Karpas-422 (cell line): ENCODE measurements around the gene SNAPIN. TPM values are rescaled to one million over a fixed set of nuclear protein-coding genes. Genes with fewer than 3 reads are reported as not detected.

Experiments used
- DNase-seq: peaks from one replicate; pipeline ENCODE4 v3.0.0-alpha.2; 2015
- H2AFZ ChIP-seq: fragments of 200-600 bp; sonication (generic); 2 replicates; pipeline ENCODE4 v1.6.1; 2014; ENCODE audit warnings: antibody characterized with exemption, low read length, mixed read lengths
- H3K27ac ChIP-seq: fragments of 200-600 bp; sonication (generic); 2 replicates; pipeline ENCODE4 v1.5.1; 2014; ENCODE audit warnings: mild to moderate bottlenecking, low read length, moderate library complexity
- H3K27me3 ChIP-seq: fragments of 200-600 bp; sonication (generic); 2 replicates; pipeline ENCODE4 v1.6.1; 2014; ENCODE audit warnings: low read length, mixed read lengths
- H3K36me3 ChIP-seq: fragments of 200-600 bp; sonication (generic); 2 replicates; pipeline ENCODE4 v1.6.1; 2014; ENCODE audit warnings: low read length, mixed read lengths; ENCODE audit not compliant: insufficient read depth
- H3K4me1 ChIP-seq: fragments of 200-600 bp; sonication (generic); 2 replicates; pipeline ENCODE4 v1.6.1; 2014; ENCODE audit warnings: mild to moderate bottlenecking, low read length, mixed read lengths
- H3K4me2 ChIP-seq: fragments of 200-600 bp; sonication (generic); 2 replicates; pipeline ENCODE4 v1.6.1; 2014; ENCODE audit warnings: low read length, low read depth, mild to moderate bottlenecking; ENCODE audit not compliant: poor library complexity, severe bottlenecking
- H3K4me3 ChIP-seq: fragments of 200-600 bp; sonication (generic); 2 replicates; pipeline ENCODE4 v1.5.1; 2014; ENCODE audit warnings: mild to moderate bottlenecking, antibody characterized with exemption, low read length, mixed read lengths
- H3K79me2 ChIP-seq: fragments of 200-600 bp; sonication (generic); 2 replicates; pipeline ENCODE4 v1.6.1; 2014; ENCODE audit warnings: mild to moderate bottlenecking, low read length, mixed read lengths
- H3K9ac ChIP-seq: fragments of 200-600 bp; sonication (generic); 2 replicates; pipeline ENCODE4 v1.6.0; 2014; ENCODE audit warnings: low read length
- H3K9me2 ChIP-seq: fragments of 200-600 bp; sonication (generic), shearing (Covaris generic); replicated peaks from 2 replicates; pipeline ENCODE4 v1.6.0; 2014; ENCODE audit warnings: mild to moderate bottlenecking, low read length, moderate library complexity; ENCODE audit not compliant: insufficient read depth
- H3K9me3 ChIP-seq: fragments of 300-700, 200-600 bp; sonication (generic); 2 replicates; pipeline ENCODE4 v1.6.1; 2014; ENCODE audit warnings: low read length, mixed read lengths
- H4K20me1 ChIP-seq: fragments of 200-600 bp; sonication (generic); 2 replicates; pipeline ENCODE4 v1.6.1; 2014; ENCODE audit warnings: mild to moderate bottlenecking, antibody characterized with exemption, low read length, low read depth; ENCODE audit not compliant: insufficient read depth
- total RNA-seq: library from RNA; depleted of rRNA; stranded (reverse); fragments of >200 nt; shearing (Covaris generic); gene quantifications from 2 replicates; pipeline ENCODE4 v1.2.3, GENCODE V29; 2014; ENCODE audit warnings: low replicate concordance

Gene SNAPIN
- total RNA-seq, 1 experiment from 2014 or later, result 54.3 TPM

DNA sequence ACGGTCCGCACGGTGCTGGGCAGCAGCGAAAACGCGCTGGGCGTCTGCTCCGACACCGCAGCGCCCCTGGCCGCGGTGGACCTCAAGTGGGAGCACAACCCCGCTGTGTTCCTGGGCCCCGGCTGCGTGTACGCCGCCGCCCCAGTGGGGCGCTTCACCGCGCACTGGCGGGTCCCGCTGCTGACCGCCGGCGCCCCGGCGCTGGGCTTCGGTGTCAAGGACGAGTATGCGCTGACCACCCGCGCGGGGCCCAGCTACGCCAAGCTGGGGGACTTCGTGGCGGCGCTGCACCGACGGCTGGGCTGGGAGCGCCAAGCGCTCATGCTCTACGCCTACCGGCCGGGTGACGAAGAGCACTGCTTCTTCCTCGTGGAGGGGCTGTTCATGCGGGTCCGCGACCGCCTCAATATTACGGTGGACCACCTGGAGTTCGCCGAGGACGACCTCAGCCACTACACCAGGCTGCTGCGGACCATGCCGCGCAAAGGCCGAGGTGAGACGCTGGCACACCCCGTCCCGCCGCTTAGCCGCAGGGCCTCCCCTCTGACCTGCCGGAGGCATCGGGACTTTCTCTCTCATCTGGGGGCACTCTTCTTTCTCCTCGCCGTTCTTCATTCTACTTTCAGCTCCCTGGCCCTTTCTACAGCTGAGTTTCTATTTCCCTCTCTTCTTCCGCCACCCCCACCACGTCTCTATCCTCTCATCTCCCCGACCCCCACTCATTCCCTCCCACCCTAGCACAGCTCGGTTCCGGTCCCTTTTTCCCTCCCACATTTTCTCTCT lies 21.0 kb downstream of the SNAPIN start:
- no peaks in the 10 kb centered on the region for H3K9me2 ChIP-seq
- H2AFZ ChIP-seq, result no peak overlapping the region
- no peaks in the 10 kb centered on the region for H3K27me3 ChIP-seq
- no peak for DNase-seq
- no peaks in the 10 kb centered on the region for H3K36me3 ChIP-seq
- no peaks in the 10 kb centered on the region for H3K79me2 ChIP-seq
- H4K20me1 ChIP-seq, result no peaks in the 10 kb centered on the region
- peaks cover 3% of the 10 kb centered on the region; the same call in 1 of the 2 replicates for H3K4me1 ChIP-seq
- no peak overlapping the region for H3K9ac ChIP-seq
- H3K4me2 ChIP-seq, result no peak overlapping the region
- H3K9me3 ChIP-seq, result no peaks in the 10 kb centered on the region
- no peak overlapping the region for H3K4me3 ChIP-seq
- H3K27ac ChIP-seq, result no peak overlapping the region

- Histone ChIP-seq H3K4me1 (peaks cover 3% of the 10 kb centered on the region; the same call in 1 of the 2 replicates), H3K27me3 (no peaks in the 10 kb centered on the region), H4K20me1 (no peaks in the 10 kb centered on the region), H3K4me3 (no peak overlapping the region), H3K9me2 (no peaks in the 10 kb centered on the region), H2AFZ (no peak overlapping the region), H3K27ac (no peak overlapping the region), H3K36me3 (no peaks in the 10 kb centered on the region), H3K9ac (no peak overlapping the region), H3K9me3 (no peaks in the 10 kb centered on the region), H3K4me2 (no peak overlapping the region), H3K79me2 (no peaks in the 10 kb centered on the region)
- DNase-seq, result no peak
Measured at GRCh38 chr1:153680120-153680403, 21.6 kb downstream of the SNAPIN start.

GRCh38 chr1:153682730-153683129 lies 24.2 kb downstream of the SNAPIN start:
- DNase-seq, result no peak
- H3K27me3 ChIP-seq, result no peaks in the 10 kb centered on the region
- no peaks in the 10 kb centered on the region for H3K36me3 ChIP-seq
- H3K27ac ChIP-seq, result no peak overlapping the region
- H3K4me3 ChIP-seq, result no peak overlapping the region
- H3K79me2 ChIP-seq, result no peaks in the 10 kb centered on the region
- H3K4me1 ChIP-seq, result no peaks in the 10 kb centered on the region
- H3K9me3 ChIP-seq, result no peaks in the 10 kb centered on the region
- H3K4me2 ChIP-seq, result no peak overlapping the region
- no peak overlapping the region for H2AFZ ChIP-seq
- H3K9ac ChIP-seq, result no peak overlapping the region
- no peaks in the 10 kb centered on the region for H4K20me1 ChIP-seq
- no peaks in the 10 kb centered on the region for H3K9me2 ChIP-seq

DNA sequence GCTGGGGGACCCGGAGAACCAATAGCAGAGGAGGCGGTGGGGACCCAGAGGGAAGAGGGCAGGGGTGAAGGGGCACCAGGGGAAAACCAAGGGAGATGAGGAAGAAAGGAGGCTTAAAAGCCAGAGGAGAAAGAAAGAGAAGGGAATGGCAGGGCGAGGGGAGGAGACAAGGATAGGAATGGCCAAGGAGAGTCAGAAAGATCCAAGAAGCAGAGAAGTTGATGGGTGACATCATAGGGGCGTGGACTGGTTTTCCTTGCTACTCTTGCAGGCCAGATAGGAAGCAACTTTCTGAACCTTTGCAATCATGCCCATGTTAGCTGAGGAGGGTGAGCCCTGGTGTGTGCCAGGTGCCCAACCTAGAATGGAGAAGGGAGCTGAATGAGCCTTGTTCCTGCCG lies 25.4 kb downstream of the SNAPIN start:
- Histone ChIP-seq H2AFZ (no peak overlapping the region), H3K9ac (no peak overlapping the region), H3K4me1 (no peaks in the 10 kb centered on the region), H3K36me3 (no peaks in the 10 kb centered on the region), H3K4me2 (no peak overlapping the region), H3K9me2 (no peaks in the 10 kb centered on the region), H3K79me2 (no peaks in the 10 kb centered on the region), H3K9me3 (no peaks in the 10 kb centered on the region), H4K20me1 (no peaks in the 10 kb centered on the region), H3K4me3 (no peak overlapping the region), H3K27ac (no peak overlapping the region), H3K27me3 (no peaks in the 10 kb centered on the region)
- no peak for DNase-seq

GRCh38 chr1:153684892-153685291 lies 26.4 kb downstream of the SNAPIN start:
- no peak for DNase-seq
- no peak overlapping the region for H3K9ac ChIP-seq
- no peak overlapping the region for H3K4me2 ChIP-seq
- no peak overlapping the region for H3K27ac ChIP-seq
- no peak overlapping the region for H2AFZ ChIP-seq
- H3K4me1 ChIP-seq, result no peaks in the 10 kb centered on the region
- no peaks in the 10 kb centered on the region for H3K9me3 ChIP-seq
- H3K4me3 ChIP-seq, result no peak overlapping the region
- no peaks in the 10 kb centered on the region for H3K79me2 ChIP-seq
- H3K9me2 ChIP-seq, result no peaks in the 10 kb centered on the region
- no peaks in the 10 kb centered on the region for H3K27me3 ChIP-seq
- no peaks in the 10 kb centered on the region for H3K36me3 ChIP-seq
- no peaks in the 10 kb centered on the region for H4K20me1 ChIP-seq

DNA sequence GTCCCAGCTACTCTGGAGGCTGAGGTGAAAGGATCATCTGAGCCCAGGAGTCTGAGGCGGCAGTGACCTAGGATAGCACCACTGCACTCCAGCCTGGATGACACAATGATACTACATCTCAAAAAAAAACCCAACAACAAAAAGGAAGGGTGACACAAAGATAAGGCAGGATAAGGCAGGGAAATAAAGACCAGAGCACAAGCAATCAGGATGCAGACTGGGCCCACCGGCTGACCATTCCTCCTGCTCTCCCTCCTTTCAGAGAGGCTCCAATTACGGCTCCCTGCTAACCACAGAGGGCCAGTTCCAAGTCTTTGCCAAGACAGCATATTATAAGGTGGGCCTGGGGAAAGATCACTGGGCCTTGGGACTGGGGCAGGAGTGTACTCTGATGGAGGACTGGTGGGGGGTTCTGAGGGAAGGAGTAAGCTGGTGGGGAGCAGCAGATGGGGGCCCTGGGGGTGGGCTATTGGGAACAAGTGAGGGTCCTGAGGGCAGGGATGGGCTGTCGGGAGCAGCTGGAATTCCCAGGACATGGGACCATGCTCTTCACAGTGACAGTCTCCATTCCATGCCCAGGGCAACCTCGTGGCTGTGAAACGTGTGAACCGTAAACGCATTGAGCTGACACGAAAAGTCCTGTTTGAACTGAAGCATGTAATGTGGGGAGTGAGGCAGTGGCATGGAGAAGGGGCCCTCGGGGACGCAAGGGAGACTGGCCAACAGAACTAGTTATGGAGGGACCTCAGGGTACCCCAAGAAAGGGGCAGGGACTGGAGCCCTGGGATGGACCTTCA lies 27.2 kb downstream of the SNAPIN start:
- Histone ChIP-seq H3K27ac (no peak overlapping the region), H2AFZ (no peak overlapping the region), H4K20me1 (no peaks in the 10 kb centered on the region), H3K27me3 (no peaks in the 10 kb centered on the region), H3K9me2 (no peaks in the 10 kb centered on the region), H3K9ac (no peak overlapping the region), H3K4me1 (no peaks in the 10 kb centered on the region), H3K4me3 (no peak overlapping the region), H3K9me3 (no peaks in the 10 kb centered on the region), H3K36me3 (no peaks in the 10 kb centered on the region), H3K4me2 (no peak overlapping the region), H3K79me2 (no peaks in the 10 kb centered on the region)
- no peak for DNase-seq

- Histone ChIP-seq H3K27ac (no peak overlapping the region), H3K4me3 (no peak overlapping the region), H2AFZ (no peak overlapping the region), H3K9ac (no peak overlapping the region), H3K4me2 (no peak overlapping the region), H3K27me3 (no peaks in the 10 kb centered on the region), H3K79me2 (no peaks in the 10 kb centered on the region), H3K4me1 (peaks cover 11% of the 10 kb centered on the region), H3K9me2 (no peaks in the 10 kb centered on the region), H3K36me3 (no peaks in the 10 kb centered on the region), H4K20me1 (no peaks in the 10 kb centered on the region), H3K9me3 (no peaks in the 10 kb centered on the region)
- no peak for DNase-seq
Measured at GRCh38 chr1:153687346-153688125, 29.0 kb downstream of the SNAPIN start.

GRCh38 chr1:153688276-153688675 lies 29.8 kb downstream of the SNAPIN start:
- H3K79me2 ChIP-seq, result no peaks in the 10 kb centered on the region
- no peak overlapping the region for H3K27ac ChIP-seq
- H3K36me3 ChIP-seq, result no peaks in the 10 kb centered on the region
- peaks cover 11% of the 10 kb centered on the region for H3K4me1 ChIP-seq
- H3K9me3 ChIP-seq, result no peaks in the 10 kb centered on the region
- no peak overlapping the region for H3K4me3 ChIP-seq
- no peak overlapping the region for H3K9ac ChIP-seq
- H3K4me2 ChIP-seq, result no peak overlapping the region
- H3K27me3 ChIP-seq, result no peaks in the 10 kb centered on the region
- no peak overlapping the region for H2AFZ ChIP-seq
- H4K20me1 ChIP-seq, result no peaks in the 10 kb centered on the region
- no peak for DNase-seq
- no peaks in the 10 kb centered on the region for H3K9me2 ChIP-seq
